CD4-positive, alpha-beta memory T cell (primary cell): Measurements from ENCODE around the gene NFATC2. TPM values are rescaled to one million over a fixed set of nuclear protein-coding genes. Genes with fewer than 3 reads are reported as not detected.

ENCODE experiments used
- CTCF ChIA-PET: fragments of 350-600 bp; sonication (Branson Sonifier 250); formaldehyde crosslinking; loops from one replicate; lab custom pipeline; 2021; ENCODE audit warnings: inconsistent platforms; ENCODE audit not compliant: partially characterized antibody; lab: Charles Lee
- POLR2A ChIA-PET: fragments of 350-600 bp; sonication (Branson Sonifier 250); formaldehyde crosslinking; loops from one replicate; lab custom pipeline; 2021; ENCODE audit not compliant: partially characterized antibody; lab: Charles Lee
- DNase-seq, 5 donors: peaks; one replicate each; pipeline versions ENCODE4 v3.0.0 to v3.0.0-alpha.2; 2020 to 2022; ENCODE audit warnings: mixed read lengths in 1 of 5
- H3K27ac ChIP-seq: one replicate; pipeline ENCODE4 v1.7.0; 2013; ENCODE audit warnings: low read depth, low read length
- H3K27me3 ChIP-seq: 2 replicates; pipeline ENCODE4 v1.7.0; 2013; ENCODE audit warnings: mild to moderate bottlenecking, low read length, moderate library complexity; ENCODE audit not compliant: insufficient read depth
- H3K36me3 ChIP-seq: 2 replicates; pipeline ENCODE4 v1.7.0; 2013; ENCODE audit warnings: mild to moderate bottlenecking, low read length, moderate library complexity; ENCODE audit not compliant: insufficient read depth
- H3K4me1 ChIP-seq: 2 replicates; pipeline ENCODE4 v1.7.0; 2013; ENCODE audit warnings: mild to moderate bottlenecking, low read length, moderate library complexity; ENCODE audit not compliant: insufficient read depth
- H3K4me3 ChIP-seq, 2 donors: one replicate each; pipeline ENCODE4 v1.7.0; 2013; ENCODE audit warnings: low read length in 2 of 2, mild to moderate bottlenecking in 1 of 2
- H3K9me3 ChIP-seq, 2 donors: one replicate each; pipeline ENCODE4 v1.7.0; 2013; ENCODE audit warnings: low read length in 2 of 2, control low read depth in 1 of 2; ENCODE audit not compliant: control insufficient read depth in 1 of 2
- H3K27ac Mint-ChIP-seq, 7 donors: one replicate each; pipeline ENCODE4 v1.8.0; 2020 to 2021; ENCODE audit warnings: mixed read lengths in 7 of 7, mild to moderate bottlenecking in 6 of 7, inconsistent platforms in 3 of 7, moderate library complexity in 3 of 7
- H3K27me3 Mint-ChIP-seq, 2 donors: one replicate each; pipeline ENCODE4 v1.8.0; 2020 to 2021; ENCODE audit warnings: mixed read lengths in 2 of 2
- H3K36me3 Mint-ChIP-seq, 2 donors: one replicate each; pipeline ENCODE4 v1.8.0; 2020 to 2021; ENCODE audit warnings: mixed read lengths in 2 of 2, inconsistent platforms in 1 of 2, mild to moderate bottlenecking in 1 of 2
- H3K4me1 Mint-ChIP-seq, 4 donors: one replicate each; pipeline ENCODE4 v1.8.0; 2020 to 2021; ENCODE audit warnings: mixed read lengths in 4 of 4, mild to moderate bottlenecking in 1 of 4
- H3K4me3 Mint-ChIP-seq, 8 donors: one replicate each; pipeline ENCODE4 v1.8.0; 2020 to 2021; ENCODE audit warnings: mixed read lengths in 8 of 8, mild to moderate bottlenecking in 7 of 8, moderate library complexity in 6 of 8, inconsistent platforms in 3 of 8
- H3K9me3 Mint-ChIP-seq, 8 donors: one replicate each; pipeline ENCODE4 v1.8.0; 2020 to 2021; ENCODE audit warnings: mixed read lengths in 8 of 8, mild to moderate bottlenecking in 5 of 8, inconsistent platforms in 3 of 8, moderate library complexity in 1 of 8
- intact Hi-C: fragments of 100-400 bp; cut with micrococcal nuclease; formaldehyde crosslinking; loops from one replicate; pipeline ENCODE4 v1.15.1; 2023
- polyA plus RNA-seq, 2 donors: library from polyadenylated mRNA; unstranded; fragments of 300-500 nt; fragmentation: Illumina TruSeq; gene quantifications; one replicate each; pipeline ENCODE4 v1.2.3, GENCODE V29; 2021
- total RNA-seq, 2 experiments: library from RNA; stranded (reverse); gene quantifications; one replicate each; pipeline ENCODE4 v1.2.3, GENCODE V29; 2021

NFATC2 gene
- total and polyA plus RNA-seq, 4 experiments from 2014 or later, result 14.0 to 71.6 (median 53.7) TPM

- peak overlapping the region; percentile 12 for H3K27ac ChIP-seq
- H3K4me3 ChIP-seq, result no peak overlapping the region
- ChIA-PET CTCF (interaction anchor here (0.9 to 3.8 kb wide), 8 partner anchors 10 to 234 kb away, joined by 3 to 31 read pairs (median 4); no protein-coding TSS in a partner anchor), POLR2A (interaction anchor here (0.7 to 5.6 kb wide), 3 partner anchors 12 to 153 kb away, joined by 3 to 43 read pairs (median 4); no protein-coding TSS in a partner anchor)
- intact Hi-C loops, result loop anchor here (5.0 kb wide), 1 partner anchor 33 kb away; no protein-coding TSS in a partner anchor
- Mint-ChIP-seq H3K9me3 (peaks cover 0 to 2% (median 0%) of the 10 kb centered on the region in 8 donors), H3K4me3 (peak overlapping the region in 2 of 8 donors; percentile 11 to 50), H3K4me1 (peaks cover 29 to 68% (median 51%) of the 10 kb centered on the region in 4 donors), H3K27me3 (no peaks in the 10 kb centered on the region), H3K27ac (peak overlapping the region; percentile 43 to 86 (median 63)), H3K36me3 (peaks cover 35 to 62% of the 10 kb centered on the region in 2 donors)
- H3K9me3 ChIP-seq, result no peaks in the 10 kb centered on the region
- H3K4me1 ChIP-seq, result peaks cover 57% of the 10 kb centered on the region
- H3K27me3 ChIP-seq, result no peaks in the 10 kb centered on the region
- peaks cover 21% of the 10 kb centered on the region for H3K36me3 ChIP-seq
- DNase-seq, result no peak
Observed at GRCh38 chr20:51388756-51389542, 153.6 kb downstream of the NFATC2 start.

GRCh38 chr20:51388227-51388626 lies 154.3 kb downstream of the NFATC2 start:
- intact Hi-C loops, result loop anchor here (5.0 kb wide), 1 partner anchor 34 kb away; no protein-coding TSS in a partner anchor
- no peak for DNase-seq
- Mint-ChIP-seq H3K9me3 (peaks cover 0 to 2% (median 0%) of the 10 kb centered on the region in 8 donors), H3K36me3 (peaks cover 38 to 62% of the 10 kb centered on the region in 2 donors), H3K4me1 (peaks cover 29 to 65% (median 48%) of the 10 kb centered on the region in 4 donors), H3K27me3 (no peaks in the 10 kb centered on the region), H3K27ac (peak overlapping the region in 5 of 7 donors; percentile 29 to 77 (median 55)), H3K4me3 (no peak overlapping the region)
- H3K27ac ChIP-seq, result no peak overlapping the region
- H3K4me3 ChIP-seq, result no peak overlapping the region
- ChIA-PET POLR2A (interaction anchor here (5.6 kb wide), 1 partner anchor 13 kb away, joined by 43 read pairs; no protein-coding TSS in a partner anchor), CTCF (interaction anchor here (1.2 to 4.0 kb wide), 7 partner anchors 11 to 208 kb away, joined by 3 to 85 read pairs (median 8); no protein-coding TSS in a partner anchor)
- no peaks in the 10 kb centered on the region for H3K9me3 ChIP-seq
- H3K36me3 ChIP-seq, result peaks cover 21% of the 10 kb centered on the region
- peaks cover 53% of the 10 kb centered on the region for H3K4me1 ChIP-seq
- no peaks in the 10 kb centered on the region for H3K27me3 ChIP-seq

GRCh38 chr20:51387125-51387875 lies 155.2 kb downstream of the NFATC2 start:
- intact Hi-C loops, result loop anchor here (5.0 kb wide), 1 partner anchor 35 kb away; no protein-coding TSS in a partner anchor
- DNase-seq, result no peak
- Mint-ChIP-seq H3K36me3 (peaks cover 31 to 53% of the 10 kb centered on the region in 2 donors), H3K27ac (peak overlapping the region in 5 of 7 donors; percentile 31 to 82 (median 77)), H3K4me1 (peaks cover 27 to 56% (median 42%) of the 10 kb centered on the region in 4 donors), H3K9me3 (peaks cover 0 to 2% (median 0%) of the 10 kb centered on the region in 8 donors), H3K27me3 (no peaks in the 10 kb centered on the region), H3K4me3 (no peak overlapping the region)
- Histone ChIP-seq H3K27ac (no peak overlapping the region), H3K4me3 (no peak overlapping the region), H3K4me1 (peaks cover 48% of the 10 kb centered on the region), H3K27me3 (no peaks in the 10 kb centered on the region), H3K36me3 (peaks cover 15% of the 10 kb centered on the region), H3K9me3 (no peaks in the 10 kb centered on the region)
- ChIA-PET CTCF (interaction anchor here (0.8 to 4.0 kb wide), 19 partner anchors 12 to 209 kb away, joined by 3 to 85 read pairs (median 13); partner anchors contain the start of gene NFATC2), POLR2A (interaction anchor here (0.7 to 2.6 kb wide), 8 partner anchors 13 to 208 kb away, joined by 3 to 16 read pairs (median 8); partner anchors contain the start of gene NFATC2)

- H3K27ac Mint-ChIP-seq, result peak overlapping the region; percentile 58 to 84 (median 77)
- H3K4me1 Mint-ChIP-seq, result peaks cover 24 to 54% (median 41%) of the 10 kb centered on the region in 4 donors
Observed at GRCh38 chr20:51386586-51386985, 155.9 kb downstream of the NFATC2 start.

DNA sequence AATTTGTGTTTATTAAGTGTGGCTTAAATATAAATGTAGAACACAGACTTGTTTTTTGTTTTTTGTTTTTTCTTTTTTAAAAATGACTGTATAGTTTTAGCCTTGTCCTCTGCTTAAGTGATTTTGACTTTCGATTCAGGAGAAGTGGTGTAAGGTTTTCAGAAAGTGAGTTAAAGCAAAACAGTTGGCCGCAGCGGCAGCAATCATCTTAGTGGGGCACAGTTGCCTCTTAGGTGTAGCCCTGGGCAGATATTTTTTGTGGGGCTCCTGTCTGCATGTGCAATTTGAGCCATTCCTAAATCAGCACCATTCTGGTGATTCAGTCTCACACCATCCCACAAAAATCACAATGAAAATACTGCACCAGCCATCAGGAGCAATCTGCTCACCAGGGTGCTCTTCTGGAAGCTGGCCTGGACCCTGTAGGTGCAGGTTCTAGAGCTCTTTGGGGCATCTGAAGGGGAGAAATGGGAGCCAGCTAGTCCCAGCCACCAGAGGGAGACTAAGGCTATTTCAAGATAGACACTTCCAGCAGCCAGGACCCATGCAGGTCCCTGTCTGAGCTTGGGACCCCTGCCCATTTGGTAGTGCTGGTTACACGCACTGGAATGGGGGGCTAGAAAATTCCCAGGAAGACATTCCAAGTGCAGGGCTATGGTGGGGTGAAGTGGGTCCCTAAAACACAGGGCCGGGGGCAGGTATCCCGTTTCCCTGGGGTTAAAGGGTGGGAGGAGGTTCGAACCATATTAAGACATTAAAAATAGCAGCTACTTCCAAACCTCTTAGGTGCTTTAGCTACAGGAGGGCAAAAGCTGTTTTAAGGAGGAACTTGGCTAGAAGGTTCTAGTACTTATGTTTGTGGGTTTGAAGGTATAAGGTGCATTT lies 156.6 kb downstream of the NFATC2 start:
- no peaks in the 10 kb centered on the region for H3K27me3 Mint-ChIP-seq
- peaks cover 26 to 45% of the 10 kb centered on the region in 2 donors for H3K36me3 Mint-ChIP-seq
- CTCF ChIA-PET, result interaction anchor here (0.7 to 4.0 kb wide), 49 partner anchors 10 to 237 kb away, joined by 3 to 85 read pairs (median 4); partner anchors contain the start of gene NFATC2
- peak; percentile 29 to 63 (median 37) for DNase-seq
- peaks cover 47% of the 10 kb centered on the region for H3K4me1 ChIP-seq
- H3K4me3 Mint-ChIP-seq, result peak overlapping the region in 4 of 8 donors; percentile 13 to 50 (median 38)
- peaks cover 24 to 50% (median 36%) of the 10 kb centered on the region in 4 donors for H3K4me1 Mint-ChIP-seq
- H3K9me3 ChIP-seq, result no peaks in the 10 kb centered on the region
- H3K27ac ChIP-seq, result peak overlapping the region; percentile 13
- H3K36me3 ChIP-seq, result peaks cover 8% of the 10 kb centered on the region
- peak overlapping the region; percentile 35 to 85 (median 77) for H3K27ac Mint-ChIP-seq
- H3K9me3 Mint-ChIP-seq, result peaks cover 0 to 2% (median 0%) of the 10 kb centered on the region in 8 donors
- H3K4me3 ChIP-seq, result no peak overlapping the region
- no peaks in the 10 kb centered on the region for H3K27me3 ChIP-seq
- POLR2A ChIA-PET, result interaction anchor here (0.6 to 2.6 kb wide), 16 partner anchors 14 to 237 kb away, joined by 3 to 16 read pairs (median 6); partner anchors contain the start of gene NFATC2
- intact Hi-C loops, result loop anchor here (1.0 to 5.0 kb wide), 5 partner anchors 18 to 209 kb away; no protein-coding TSS in a partner anchor

More at GRCh38 chr20:51386586-51386985, 155.9 kb downstream of the NFATC2 start:
- no peaks in the 10 kb centered on the region for H3K27me3 ChIP-seq
- peaks cover 11% of the 10 kb centered on the region for H3K36me3 ChIP-seq
- CTCF ChIA-PET, result interaction anchor here (0.7 to 4.0 kb wide), 43 partner anchors 10 to 236 kb away, joined by 3 to 85 read pairs (median 5); partner anchors contain the start of gene NFATC2
- H3K36me3 Mint-ChIP-seq, result peaks cover 30 to 46% of the 10 kb centered on the region in 2 donors
- intact Hi-C loops, result loop anchor here (1.0 to 5.0 kb wide), 5 partner anchors 18 to 209 kb away; no protein-coding TSS in a partner anchor
- no peak overlapping the region for H3K27ac ChIP-seq
- POLR2A ChIA-PET, result interaction anchor here (0.7 to 2.6 kb wide), 14 partner anchors 13 to 209 kb away, joined by 3 to 16 read pairs (median 6); partner anchors contain the start of gene NFATC2
- H3K4me1 ChIP-seq, result peaks cover 48% of the 10 kb centered on the region
- peak overlapping the region in 1 of 8 donors; percentile 20 for H3K4me3 Mint-ChIP-seq
- H3K4me3 ChIP-seq, result no peak overlapping the region
- peak in 1 of 5 donors; percentile 63 for DNase-seq
- H3K9me3 Mint-ChIP-seq, result peaks cover 0 to 2% (median 0%) of the 10 kb centered on the region in 8 donors
- no peaks in the 10 kb centered on the region for H3K9me3 ChIP-seq
- no peaks in the 10 kb centered on the region for H3K27me3 Mint-ChIP-seq
